DND-41 (cell line): ENCODE data around the gene TTLL10.

Experiments
- CTCF ChIP-seq: IDR thresholded peaks from 2 replicates; pipeline ENCODE4 v1.5.1; 2012; ENCODE audit warnings: borderline replicate concordance, low read length, moderate library complexity, mild to moderate bottlenecking; ENCODE audit not compliant: poor library complexity, severe bottlenecking; ENCODE audit errors: extremely low read depth
- EZH2 ChIP-seq: IDR thresholded peaks from 3 replicates; pipeline ENCODE4 v1.6.1; 2012; ENCODE audit warnings: borderline replicate concordance, low read depth, mild to moderate bottlenecking, moderate library complexity, low read length, inconsistent platforms; ENCODE audit not compliant: severe bottlenecking

- TF ChIP-seq CTCF (no peak), EZH2 (no peak)
Observed at GRCh38 chr1:1191734-1192133, 18.1 kb downstream of the TTLL10 start.
